Measurements from ENCODE around the gene ANGPTL1. TPM values are rescaled to one million over a fixed set of nuclear protein-coding genes. Genes with fewer than 3 reads are reported as not detected.

The ANGPTL1 gene
- total and polyA plus RNA-seq, 2 of the 8 experiments (the other 6 are each of a cell fraction or from before 2014, with no cell fraction given), result not detected

DNA sequence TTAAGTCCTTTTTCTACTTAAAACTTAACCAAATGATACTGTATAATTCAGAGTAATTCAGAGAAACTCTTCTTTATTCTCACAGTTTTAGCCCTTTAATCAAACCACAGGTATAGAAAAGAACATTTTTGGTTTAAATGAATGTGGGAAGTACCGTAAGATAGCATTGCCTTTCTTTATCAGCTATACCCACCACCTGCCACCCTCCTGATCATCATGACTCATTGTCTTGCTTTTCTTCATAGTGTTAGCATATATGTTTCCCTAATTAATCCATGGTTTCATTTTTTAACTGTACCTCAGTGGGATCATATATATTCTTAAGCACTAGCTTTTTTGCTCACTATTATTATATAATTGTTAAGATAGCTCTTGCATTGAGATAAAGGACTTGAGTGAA, 27.5 kb upstream of the ANGPTL1 start (continued):
- TF ChIP-seq ZNF274 (IDR thresholded peaks at IDR 0.05; ENCODE audit: borderline replicate concordance, extremely low read depth, low read length) (no peak), MAFK (IDR thresholded peaks at IDR 0.05; ENCODE audit: low read depth, low read length) (no peak), NANOG (IDR thresholded peaks at IDR 0.05; ENCODE audit: insufficient read depth, low read depth, low read length, poor library complexity, severe bottlenecking) (no peak), GABPA (IDR thresholded peaks at IDR 0.05; ENCODE audit: borderline replicate concordance, insufficient read depth, low read length) (no peak), EZH2 (IDR thresholded peaks at IDR 0.05; ENCODE audit: low read depth, low read length, severe bottlenecking) (no peak), TBP (IDR thresholded peaks at IDR 0.05; ENCODE audit: low read depth, low read length) (no peak), GTF2F1 (IDR thresholded peaks at IDR 0.05; ENCODE audit: borderline replicate concordance, low read depth, low read length) (no peak), SAP30 (IDR thresholded peaks at IDR 0.05; ENCODE audit: insufficient read depth, insufficient replicate concordance, low read length) (no peak), YY1 (IDR thresholded peaks at IDR 0.05; ENCODE audit: low read depth, low read length) (no peak)

Measured in H1 (cell line).